GM18909 (cell line): ENCODE measurements around the gene NAGLU.

Source experiments
- ATAC-seq: cut with Tn5 transposase; IDR thresholded peaks from one replicate; pipeline ENCODE4 v1.9.1; 2021; ENCODE audit warnings: mild to moderate bottlenecking; ENCODE audit not compliant: unreplicated experiment, poor library complexity

NAGLU gene

DNA sequence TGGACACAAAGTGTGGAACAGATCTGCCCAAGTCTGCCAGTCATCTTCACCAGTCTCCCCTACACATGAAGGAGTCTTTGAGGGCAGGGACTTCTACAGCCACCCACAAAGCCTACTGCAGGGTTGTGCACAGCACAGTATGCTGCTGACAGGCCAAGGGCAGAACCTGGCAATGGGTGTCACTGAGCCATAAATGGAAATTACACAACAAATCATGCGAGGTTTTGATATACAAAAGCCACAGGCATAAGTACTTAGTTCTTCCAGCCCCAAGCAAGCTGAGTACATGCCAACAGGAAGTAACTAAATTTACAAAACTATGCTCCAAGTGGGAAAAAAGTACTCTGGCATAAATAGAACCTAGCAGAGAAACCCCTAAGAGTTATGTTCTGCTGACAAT lies 49.3 kb downstream of the NAGLU start:
- ATAC-seq = no peak

DNA sequence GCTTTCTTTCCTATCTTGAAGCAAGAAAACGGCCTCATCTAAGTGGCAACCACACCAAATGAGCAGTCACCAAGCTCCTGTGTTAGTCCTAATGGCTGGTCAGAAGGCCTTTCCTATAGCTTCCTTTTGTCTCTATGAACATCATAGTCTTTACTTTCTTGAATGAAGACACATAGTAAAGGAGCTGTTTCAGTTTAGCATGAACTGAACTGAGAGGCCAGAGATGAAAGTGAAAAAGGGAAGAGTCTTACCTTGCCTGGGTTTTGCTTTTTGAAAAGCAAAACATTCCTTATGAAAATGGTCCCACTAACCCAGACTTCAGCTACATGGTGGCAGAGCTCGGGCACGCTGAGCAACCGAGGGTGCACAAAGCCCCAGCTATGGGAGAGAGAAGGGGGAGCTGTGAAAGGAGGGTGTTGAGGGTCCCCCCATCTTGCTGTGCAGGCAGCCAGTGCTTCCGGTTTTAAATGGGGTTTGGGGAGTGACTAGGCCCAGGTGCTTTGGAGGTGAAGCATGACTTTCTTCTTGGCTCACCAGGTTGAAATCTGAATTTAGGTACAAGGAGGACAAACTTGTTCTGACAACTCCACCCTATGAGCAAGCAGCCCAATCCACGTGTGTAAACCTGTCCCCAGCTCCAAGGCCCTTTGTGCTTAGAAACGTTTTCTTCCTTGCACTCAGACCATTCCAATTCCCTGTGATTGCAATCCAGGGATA lies 50.6 kb downstream of the NAGLU start:
- no peak for ATAC-seq

DNA sequence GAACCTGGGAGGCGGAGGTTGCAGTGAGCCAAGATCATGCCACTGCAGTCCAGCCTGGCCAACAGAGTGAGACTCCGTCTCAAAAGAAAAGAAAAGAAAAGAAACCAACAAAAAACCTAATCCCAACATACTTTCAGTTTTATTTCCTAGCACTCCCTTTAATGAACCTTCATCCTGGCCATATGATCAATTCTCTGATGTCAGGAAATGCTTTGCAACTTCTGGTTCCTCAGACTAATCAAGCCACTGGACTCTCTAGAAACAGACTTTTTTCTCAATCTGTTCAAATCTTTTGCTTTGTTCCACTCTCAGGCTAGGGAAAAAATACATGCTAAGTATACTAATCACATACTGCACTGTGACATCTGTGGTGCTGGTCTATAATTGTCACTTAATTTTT lies 54.8 kb downstream of the NAGLU start:
- no peak for ATAC-seq

DNA sequence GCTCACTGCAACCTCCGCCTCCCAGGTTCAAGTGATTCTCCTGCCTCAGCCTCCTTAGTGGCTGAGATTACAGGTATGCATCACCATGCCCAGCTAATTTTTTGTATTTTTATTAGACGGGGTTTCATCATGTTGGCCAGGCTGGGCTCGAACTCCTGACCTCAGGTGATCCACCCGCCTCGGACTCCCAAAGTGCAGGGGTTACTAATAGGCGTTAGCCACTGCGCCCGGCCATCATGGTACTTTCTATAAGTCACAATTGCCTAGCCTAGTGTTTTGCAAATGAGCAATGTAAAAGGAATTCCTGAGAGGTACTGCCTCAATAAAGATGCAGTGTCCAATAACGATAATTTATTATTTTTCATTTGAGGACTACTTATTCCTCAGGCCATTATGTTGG lies 55.4 kb downstream of the NAGLU start:
- no peak for ATAC-seq
